Measurements from ENCODE around the gene UNC13C.

DNA sequence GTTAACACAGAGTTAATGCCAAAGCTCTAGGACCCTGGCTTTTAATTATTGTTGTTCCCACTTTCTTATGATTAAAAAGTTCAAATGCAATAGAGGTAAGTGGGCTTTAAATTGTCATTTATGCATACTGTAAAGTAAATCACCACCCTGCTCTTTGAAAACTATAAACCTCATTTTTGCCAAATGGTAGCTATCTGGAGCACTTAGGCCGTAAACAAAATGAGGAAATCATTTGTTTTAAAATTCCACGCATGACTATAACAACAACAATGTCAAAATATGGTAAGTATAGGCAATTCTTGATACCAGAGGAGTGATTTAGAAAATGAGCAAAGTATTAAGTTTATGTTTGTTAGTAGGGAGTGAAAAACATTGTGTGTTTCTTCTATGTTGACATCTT lies 1.8 kb downstream of the UNC13C start:
- TF ChIP-seq USF2 (IDR thresholded peaks at IDR 0.05; ENCODE audit: low read depth, low read length) = no peak
- TF ChIP-seq USF2 (CRISPR knock-in tag; IDR thresholded peaks at IDR 0.05; ENCODE audit: borderline replicate concordance) = no peak
- TF ChIP-seq, protein P1, sequence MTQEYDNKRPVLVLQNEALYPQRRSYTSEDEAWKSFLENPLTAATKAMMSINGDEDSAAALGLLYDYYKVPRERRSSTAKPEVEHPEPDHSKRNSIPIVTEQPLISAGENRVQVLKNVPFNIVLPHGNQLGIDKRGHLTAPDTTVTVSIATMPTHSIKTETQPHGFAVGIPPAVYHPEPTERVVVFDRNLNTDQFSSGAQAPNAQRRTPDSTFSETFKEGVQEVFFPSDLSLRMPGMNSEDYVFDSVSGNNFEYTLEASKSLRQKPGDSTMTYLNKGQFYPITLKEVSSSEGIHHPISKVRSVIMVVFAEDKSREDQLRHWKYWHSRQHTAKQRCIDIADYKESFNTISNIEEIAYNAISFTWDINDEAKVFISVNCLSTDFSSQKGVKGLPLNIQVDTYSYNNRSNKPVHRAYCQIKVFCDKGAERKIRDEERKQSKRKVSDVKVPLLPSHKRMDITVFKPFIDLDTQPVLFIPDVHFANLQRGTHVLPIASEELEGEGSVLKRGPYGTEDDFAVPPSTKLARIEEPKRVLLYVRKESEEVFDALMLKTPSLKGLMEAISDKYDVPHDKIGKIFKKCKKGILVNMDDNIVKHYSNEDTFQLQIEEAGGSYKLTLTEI (CRISPR knock-in tag; conservative IDR thresholded peaks at IDR 0.05) = no peak
- TF ChIP-seq JUNB (CRISPR knock-in tag; IDR thresholded peaks at IDR 0.05; ENCODE audit: borderline replicate concordance) = no peak
- no peak for TF ChIP-seq ZNF777 (CRISPR knock-in tag; IDR thresholded peaks at IDR 0.05)
- TF ChIP-seq ZNF768 (CRISPR knock-in tag; IDR thresholded peaks at IDR 0.05) = no peak
- TF ChIP-seq, protein P2, sequence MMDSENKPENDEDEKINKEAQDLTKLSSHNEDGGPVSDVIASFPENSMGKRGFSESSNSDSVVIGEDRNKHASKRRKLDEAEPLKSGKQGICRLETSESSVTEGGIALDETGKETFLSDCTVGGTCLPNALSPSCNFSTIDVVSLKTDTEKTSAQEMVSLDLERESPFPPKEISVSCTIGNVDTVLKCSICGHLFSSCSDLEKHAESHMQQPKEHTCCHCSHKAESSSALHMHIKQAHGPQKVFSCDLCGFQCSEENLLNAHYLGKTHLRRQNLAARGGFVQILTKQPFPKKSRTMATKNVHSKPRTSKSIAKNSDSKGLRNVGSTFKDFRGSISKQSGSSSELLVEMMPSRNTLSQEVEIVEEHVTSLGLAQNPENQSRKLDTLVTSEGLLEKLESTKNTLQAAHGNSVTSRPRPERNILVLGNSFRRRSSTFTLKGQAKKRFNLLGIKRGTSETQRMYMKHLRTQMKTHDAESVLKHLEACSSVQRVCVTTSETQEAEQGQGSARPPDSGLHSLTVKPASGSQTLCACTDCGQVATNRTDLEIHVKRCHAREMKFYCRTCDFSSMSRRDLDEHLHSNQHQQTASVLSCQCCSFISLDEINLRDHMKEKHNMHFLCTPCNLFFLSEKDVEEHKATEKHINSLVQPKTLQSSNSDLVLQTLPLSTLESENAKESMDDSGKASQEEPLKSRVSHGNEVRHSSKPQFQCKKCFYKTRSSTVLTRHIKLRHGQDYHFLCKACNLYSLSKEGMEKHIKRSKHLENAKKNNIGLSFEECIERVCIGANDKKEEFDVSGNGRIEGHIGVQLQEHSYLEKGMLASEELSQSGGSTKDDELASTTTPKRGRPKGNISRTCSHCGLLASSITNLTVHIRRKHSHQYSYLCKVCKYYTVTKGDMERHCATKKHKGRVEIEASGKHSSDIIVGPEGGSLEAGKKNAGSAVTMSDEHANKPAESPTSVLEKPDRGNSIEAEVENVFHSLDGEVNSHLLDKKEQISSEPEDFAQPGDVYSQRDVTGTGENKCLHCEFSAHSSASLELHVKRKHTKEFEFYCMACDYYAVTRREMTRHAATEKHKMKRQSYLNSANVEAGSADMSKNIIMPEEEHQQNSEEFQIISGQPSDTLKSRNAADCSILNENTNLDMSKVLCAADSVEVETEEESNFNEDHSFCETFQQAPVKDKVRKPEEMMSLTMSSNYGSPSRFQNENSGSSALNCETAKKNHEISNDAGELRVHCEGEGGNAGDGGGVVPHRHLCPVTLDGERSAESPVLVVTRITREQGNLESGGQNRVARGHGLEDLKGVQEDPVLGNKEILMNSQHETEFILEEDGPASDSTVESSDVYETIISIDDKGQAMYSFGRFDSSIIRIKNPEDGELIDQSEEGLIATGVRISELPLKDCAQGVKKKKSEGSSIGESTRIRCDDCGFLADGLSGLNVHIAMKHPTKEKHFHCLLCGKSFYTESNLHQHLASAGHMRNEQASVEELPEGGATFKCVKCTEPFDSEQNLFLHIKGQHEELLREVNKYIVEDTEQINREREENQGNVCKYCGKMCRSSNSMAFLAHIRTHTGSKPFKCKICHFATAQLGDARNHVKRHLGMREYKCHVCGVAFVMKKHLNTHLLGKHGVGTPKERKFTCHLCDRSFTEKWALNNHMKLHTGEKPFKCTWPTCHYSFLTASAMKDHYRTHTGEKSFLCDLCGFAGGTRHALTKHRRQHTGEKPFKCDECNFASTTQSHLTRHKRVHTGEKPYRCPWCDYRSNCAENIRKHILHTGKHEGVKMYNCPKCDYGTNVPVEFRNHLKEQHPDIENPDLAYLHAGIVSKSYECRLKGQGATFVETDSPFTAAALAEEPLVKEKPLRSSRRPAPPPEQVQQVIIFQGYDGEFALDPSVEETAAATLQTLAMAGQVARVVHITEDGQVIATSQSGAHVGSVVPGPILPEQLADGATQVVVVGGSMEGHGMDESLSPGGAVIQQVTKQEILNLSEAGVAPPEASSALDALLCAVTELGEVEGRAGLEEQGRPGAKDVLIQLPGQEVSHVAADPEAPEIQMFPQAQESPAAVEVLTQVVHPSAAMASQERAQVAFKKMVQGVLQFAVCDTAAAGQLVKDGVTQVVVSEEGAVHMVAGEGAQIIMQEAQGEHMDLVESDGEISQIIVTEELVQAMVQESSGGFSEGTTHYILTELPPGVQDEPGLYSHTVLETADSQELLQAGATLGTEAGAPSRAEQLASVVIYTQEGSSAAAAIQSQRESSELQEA (CRISPR knock-in tag; IDR thresholded peaks at IDR 0.05; ENCODE audit: not compliant biosample characterization) = no peak
- no peak for TF ChIP-seq ZNF737 (CRISPR knock-in tag; IDR thresholded peaks at IDR 0.05; ENCODE audit: borderline replicate concordance)
- TF ChIP-seq CTCF (CRISPR knock-in tag; IDR thresholded peaks at IDR 0.05) = no peak
- no peak for TF ChIP-seq ZNF484 (CRISPR knock-in tag; IDR thresholded peaks at IDR 0.05; ENCODE audit: borderline replicate concordance, low read depth)
- TF ChIP-seq ZNF225 (CRISPR knock-in tag; IDR thresholded peaks at IDR 0.05) = no peak
- TF ChIP-seq, protein P3, sequence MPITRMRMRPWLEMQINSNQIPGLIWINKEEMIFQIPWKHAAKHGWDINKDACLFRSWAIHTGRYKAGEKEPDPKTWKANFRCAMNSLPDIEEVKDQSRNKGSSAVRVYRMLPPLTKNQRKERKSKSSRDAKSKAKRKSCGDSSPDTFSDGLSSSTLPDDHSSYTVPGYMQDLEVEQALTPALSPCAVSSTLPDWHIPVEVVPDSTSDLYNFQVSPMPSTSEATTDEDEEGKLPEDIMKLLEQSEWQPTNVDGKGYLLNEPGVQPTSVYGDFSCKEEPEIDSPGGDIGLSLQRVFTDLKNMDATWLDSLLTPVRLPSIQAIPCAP (CRISPR knock-in tag; IDR thresholded peaks at IDR 0.05; ENCODE audit: low read depth) = no peak
